Ascending aorta (tissue), 2 donors: ENCODE measurements around the gene HDAC7. TPM values are rescaled to one million over a fixed set of nuclear protein-coding genes. Genes with fewer than 3 reads are reported as not detected.

Experiments
- DNase-seq, 2 donors: peaks; one replicate each; pipeline ENCODE4 v3.0.0-alpha.2; 2019; ENCODE audit warnings: low spot score in 2 of 2
- H3K27ac ChIP-seq, 2 donors: fragments of 200-600 bp; sonication (generic); one replicate each; pipeline ENCODE4 v1.5.1; 2016 to 2017; ENCODE audit warnings: mild to moderate bottlenecking in 1 of 2
- H3K27me3 ChIP-seq: fragments of 200-600 bp; sonication (generic); one replicate; pipeline ENCODE4 v1.5.1; 2017
- H3K36me3 ChIP-seq, 2 donors: fragments of 200-600 bp; sonication (generic); one replicate each; pipeline ENCODE4 v1.5.1; 2016
- H3K4me1 ChIP-seq, 2 donors: fragments of 200-600 bp; sonication (generic); one replicate each; pipeline ENCODE4 v1.5.1; 2016 to 2017; ENCODE audit warnings: mild to moderate bottlenecking in 1 of 2
- H3K4me3 ChIP-seq, 2 donors: fragments of 200-600 bp; sonication (generic); one replicate each; pipeline ENCODE4 v1.5.1; 2016 to 2017; ENCODE audit warnings: mild to moderate bottlenecking in 1 of 2
- H3K9me3 ChIP-seq, 2 donors: fragments of 200-600 bp; sonication (generic); one replicate each; pipeline ENCODE4 v1.5.1; 2016
- intact Hi-C: fragments of 100-400 bp; cut with DNase I; formaldehyde crosslinking; loops from one replicate; pipeline ENCODE4 v1.15.1; 2023
- total RNA-seq: library from RNA; depleted of rRNA; stranded (reverse); fragments of >200 nt; gene quantifications from one replicate; pipeline ENCODE4 v1.1.0, GENCODE V29; 2016
- TF ChIP-seq, protein P1 (sequence below), 3 experiments: fragments of 200-600 bp in 2 of 3; fragments of 450-650 bp in 1 of 3; sonication (generic) in 2 of 3; IDR thresholded peaks; one replicate each; pipeline ENCODE4 v1.5.1; 2016 to 2019; ENCODE audit warnings: antibody characterized with exemption in 3 of 3, mild to moderate bottlenecking in 1 of 3, moderate library complexity in 1 of 3

The HDAC7 gene
- total RNA-seq, 1 donor from 2014 or later: 202 TPM

DNA sequence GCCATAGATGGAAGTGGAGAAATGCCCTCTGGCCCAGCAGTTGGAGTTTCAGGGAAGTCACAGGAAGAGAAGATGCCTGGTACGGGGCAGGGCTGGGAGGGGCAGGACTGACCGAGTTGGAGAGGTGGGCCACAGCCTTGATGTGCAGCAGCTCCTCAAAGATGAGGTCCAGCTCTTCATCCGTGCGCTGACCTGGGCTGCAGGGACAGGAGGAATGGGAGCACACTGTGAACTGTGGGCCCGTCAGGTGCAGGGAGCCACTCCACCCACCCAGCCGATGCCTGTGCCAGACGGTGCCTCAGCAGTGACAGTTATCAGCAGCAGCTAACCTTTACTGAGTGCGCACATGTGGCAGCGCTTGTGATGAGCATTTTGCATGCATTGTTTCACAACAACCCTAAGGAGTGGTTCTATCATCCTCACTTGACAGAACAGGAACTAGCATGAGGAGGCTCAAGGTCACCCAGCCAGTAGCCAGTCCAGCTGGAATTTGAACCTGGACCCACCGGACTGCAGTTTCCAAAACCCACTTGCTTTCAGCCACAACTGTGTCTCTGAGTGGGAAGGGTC lies 69.4 kb downstream of the HDAC7 start:
- H3K36me3 ChIP-seq: peaks cover 54 to 68% of the 10 kb centered on the region in 2 donors
- H3K4me3 ChIP-seq: no peak overlapping the region
- TF ChIP-seq, protein P1, sequence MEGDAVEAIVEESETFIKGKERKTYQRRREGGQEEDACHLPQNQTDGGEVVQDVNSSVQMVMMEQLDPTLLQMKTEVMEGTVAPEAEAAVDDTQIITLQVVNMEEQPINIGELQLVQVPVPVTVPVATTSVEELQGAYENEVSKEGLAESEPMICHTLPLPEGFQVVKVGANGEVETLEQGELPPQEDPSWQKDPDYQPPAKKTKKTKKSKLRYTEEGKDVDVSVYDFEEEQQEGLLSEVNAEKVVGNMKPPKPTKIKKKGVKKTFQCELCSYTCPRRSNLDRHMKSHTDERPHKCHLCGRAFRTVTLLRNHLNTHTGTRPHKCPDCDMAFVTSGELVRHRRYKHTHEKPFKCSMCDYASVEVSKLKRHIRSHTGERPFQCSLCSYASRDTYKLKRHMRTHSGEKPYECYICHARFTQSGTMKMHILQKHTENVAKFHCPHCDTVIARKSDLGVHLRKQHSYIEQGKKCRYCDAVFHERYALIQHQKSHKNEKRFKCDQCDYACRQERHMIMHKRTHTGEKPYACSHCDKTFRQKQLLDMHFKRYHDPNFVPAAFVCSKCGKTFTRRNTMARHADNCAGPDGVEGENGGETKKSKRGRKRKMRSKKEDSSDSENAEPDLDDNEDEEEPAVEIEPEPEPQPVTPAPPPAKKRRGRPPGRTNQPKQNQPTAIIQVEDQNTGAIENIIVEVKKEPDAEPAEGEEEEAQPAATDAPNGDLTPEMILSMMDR (IDR thresholded peaks at IDR 0.05): no peak
- no peaks in the 10 kb centered on the region for H3K27me3 ChIP-seq
- no peak overlapping the region for H3K27ac ChIP-seq
- intact Hi-C loops: no loop called here
- no peaks in the 10 kb centered on the region for H3K9me3 ChIP-seq
- peaks cover 17 to 37% of the 10 kb centered on the region in 2 donors for H3K4me1 ChIP-seq
- no peak for DNase-seq

DNA sequence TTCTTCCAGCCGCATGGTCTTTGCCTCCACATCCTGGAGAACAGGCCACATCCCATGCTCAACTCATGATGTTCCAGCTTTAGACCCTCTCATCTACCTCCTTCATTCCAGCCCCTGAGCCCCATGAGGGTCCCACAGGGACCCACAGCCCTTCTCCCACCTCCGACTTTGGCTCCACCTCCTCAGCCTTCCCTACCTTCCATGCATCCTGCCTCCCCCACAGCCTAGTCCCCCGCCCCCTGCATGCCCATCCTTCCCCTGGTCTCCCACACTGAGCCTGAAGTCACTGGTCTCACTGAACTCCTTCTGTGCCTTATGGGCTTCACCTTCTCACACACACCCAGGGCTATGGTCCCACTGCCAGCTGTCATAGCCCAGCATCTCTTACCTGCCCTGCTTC lies 70.8 kb downstream of the HDAC7 start:
- H3K9me3 ChIP-seq: no peaks in the 10 kb centered on the region
- H3K4me3 ChIP-seq: no peak overlapping the region
- no peak for DNase-seq
- intact Hi-C loops: no loop called here
- peaks cover 13 to 24% of the 10 kb centered on the region in 2 donors for H3K4me1 ChIP-seq
- H3K36me3 ChIP-seq: peaks cover 54 to 68% of the 10 kb centered on the region in 2 donors
- no peak overlapping the region for H3K27ac ChIP-seq
- TF ChIP-seq, protein P1 (IDR thresholded peaks at IDR 0.05): no peak
- H3K27me3 ChIP-seq: no peaks in the 10 kb centered on the region

DNA sequence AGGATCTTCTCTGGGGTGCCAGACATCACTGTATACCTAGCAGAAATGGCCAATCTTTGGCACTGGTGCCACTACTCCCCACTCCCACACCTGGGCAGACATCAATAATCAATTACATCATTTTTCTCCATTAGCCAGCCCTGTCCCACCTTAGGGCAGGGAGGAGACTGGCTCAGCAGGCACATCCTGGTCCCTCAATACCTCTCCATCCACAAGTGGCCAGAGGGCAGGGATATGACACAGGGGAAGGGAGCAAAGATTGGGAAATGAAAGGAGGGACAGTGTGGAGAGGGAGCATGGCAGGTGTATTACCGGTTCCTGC lies 71.2 kb downstream of the HDAC7 start:
- H3K9me3 ChIP-seq: no peaks in the 10 kb centered on the region
- TF ChIP-seq, protein P1 (IDR thresholded peaks at IDR 0.05): no peak
- peaks cover 10 to 23% of the 10 kb centered on the region in 2 donors for H3K4me1 ChIP-seq
- no peak overlapping the region for H3K27ac ChIP-seq
- H3K36me3 ChIP-seq: peaks cover 54 to 70% of the 10 kb centered on the region in 2 donors
- no peaks in the 10 kb centered on the region for H3K27me3 ChIP-seq
- no peak for DNase-seq
- H3K4me3 ChIP-seq: no peak overlapping the region
- intact Hi-C loops: no loop called here

DNA sequence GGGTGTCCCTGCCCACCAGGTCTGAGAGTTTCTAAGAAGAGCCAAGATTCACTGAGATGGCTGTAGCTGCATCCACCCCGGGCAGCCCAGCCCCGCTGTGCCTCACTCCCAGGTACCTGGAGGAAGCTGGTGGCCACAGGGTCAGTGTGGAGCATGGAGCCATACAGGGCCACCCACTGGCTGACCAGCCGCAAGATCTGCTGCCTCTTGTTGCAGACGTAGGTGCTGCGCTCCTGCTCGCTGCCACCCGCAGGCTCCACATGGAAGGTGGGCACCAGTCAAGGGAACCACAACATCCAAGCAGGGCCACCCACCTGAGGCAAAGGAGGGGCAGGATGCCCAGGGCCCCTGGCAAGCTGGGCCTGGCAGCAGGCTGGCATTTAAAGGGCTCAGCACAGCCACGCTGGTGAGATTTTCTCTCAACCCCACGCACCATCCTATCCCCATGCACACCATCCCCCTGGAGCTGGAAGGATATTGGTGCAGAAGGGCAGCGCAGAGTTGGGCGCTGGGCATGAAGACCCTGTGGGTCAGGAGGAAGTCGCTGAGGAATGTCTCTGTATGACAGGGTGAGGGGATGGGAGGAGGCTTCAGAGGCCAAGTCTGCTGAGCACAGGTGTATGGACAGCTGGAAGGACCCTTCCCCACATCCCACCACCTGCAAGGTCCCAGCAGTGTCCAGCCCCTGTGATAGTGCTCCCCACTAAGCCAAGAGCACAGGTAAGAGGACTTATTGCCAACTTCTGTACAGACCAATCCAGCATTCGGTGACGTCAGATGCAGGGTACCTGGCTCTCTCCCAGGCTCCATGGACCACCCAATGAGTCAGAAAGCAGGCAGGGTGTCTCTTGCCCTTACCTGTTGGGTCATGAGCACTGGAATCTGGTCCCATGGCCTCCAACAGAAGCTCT lies 71.9 kb downstream of the HDAC7 start:
- H3K4me3 ChIP-seq: no peak overlapping the region
- no peaks in the 10 kb centered on the region for H3K27me3 ChIP-seq
- no peaks in the 10 kb centered on the region for H3K9me3 ChIP-seq
- intact Hi-C loops: no loop called here
- TF ChIP-seq, protein P1 (IDR thresholded peaks at IDR 0.05): no peak
- H3K4me1 ChIP-seq: peaks cover 9 to 19% of the 10 kb centered on the region in 2 donors
- H3K27ac ChIP-seq: no peak overlapping the region
- DNase-seq: no peak
- peaks cover 54 to 76% of the 10 kb centered on the region in 2 donors for H3K36me3 ChIP-seq

DNA sequence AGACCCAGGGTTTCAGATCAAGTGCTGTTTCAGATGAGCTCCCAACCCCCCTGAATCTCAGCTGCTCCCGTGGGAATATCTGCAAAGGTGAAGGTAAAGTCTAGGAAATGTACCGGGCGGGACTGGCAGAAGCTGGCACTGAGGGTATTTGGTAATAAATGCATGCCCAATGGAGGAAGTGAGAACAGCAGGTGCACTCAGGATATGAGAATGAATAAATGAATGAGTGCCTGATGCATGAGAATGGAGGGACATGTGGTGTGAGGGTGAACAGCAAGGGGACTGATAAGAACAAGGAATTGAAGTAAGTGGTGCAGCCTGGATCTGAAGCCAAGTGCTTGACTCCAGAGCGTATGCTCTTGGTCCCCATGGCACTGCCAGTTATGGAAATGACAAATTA lies 72.6 kb downstream of the HDAC7 start:
- intact Hi-C loops: no loop called here
- TF ChIP-seq, protein P1 (IDR thresholded peaks at IDR 0.05): no peak

More for the DNA sequence above, 72.6 kb downstream of the HDAC7 start:
- H3K36me3 ChIP-seq: peaks cover 54 to 76% of the 10 kb centered on the region in 2 donors
- peaks cover 2 to 12% of the 10 kb centered on the region in 2 donors for H3K4me1 ChIP-seq
- H3K9me3 ChIP-seq: no peaks in the 10 kb centered on the region
- DNase-seq: no peak
- H3K27me3 ChIP-seq: no peaks in the 10 kb centered on the region
- no peak overlapping the region for H3K27ac ChIP-seq
- no peak overlapping the region for H3K4me3 ChIP-seq
